GM21825 (cell line): ENCODE data around the gene BDP1.
"Not testable (repeated sequence)": the region's sequence is repeated elsewhere in the genome, so short reads cannot be mapped to it uniquely, and the experiment has no call there.

Experiments used
- ATAC-seq: cut with Tn5 transposase; IDR thresholded peaks from one replicate; pipeline ENCODE4 v1.9.1; 2021; ENCODE audit warnings: mild to moderate bottlenecking, moderate library complexity; ENCODE audit not compliant: unreplicated experiment

Gene BDP1, protein sequence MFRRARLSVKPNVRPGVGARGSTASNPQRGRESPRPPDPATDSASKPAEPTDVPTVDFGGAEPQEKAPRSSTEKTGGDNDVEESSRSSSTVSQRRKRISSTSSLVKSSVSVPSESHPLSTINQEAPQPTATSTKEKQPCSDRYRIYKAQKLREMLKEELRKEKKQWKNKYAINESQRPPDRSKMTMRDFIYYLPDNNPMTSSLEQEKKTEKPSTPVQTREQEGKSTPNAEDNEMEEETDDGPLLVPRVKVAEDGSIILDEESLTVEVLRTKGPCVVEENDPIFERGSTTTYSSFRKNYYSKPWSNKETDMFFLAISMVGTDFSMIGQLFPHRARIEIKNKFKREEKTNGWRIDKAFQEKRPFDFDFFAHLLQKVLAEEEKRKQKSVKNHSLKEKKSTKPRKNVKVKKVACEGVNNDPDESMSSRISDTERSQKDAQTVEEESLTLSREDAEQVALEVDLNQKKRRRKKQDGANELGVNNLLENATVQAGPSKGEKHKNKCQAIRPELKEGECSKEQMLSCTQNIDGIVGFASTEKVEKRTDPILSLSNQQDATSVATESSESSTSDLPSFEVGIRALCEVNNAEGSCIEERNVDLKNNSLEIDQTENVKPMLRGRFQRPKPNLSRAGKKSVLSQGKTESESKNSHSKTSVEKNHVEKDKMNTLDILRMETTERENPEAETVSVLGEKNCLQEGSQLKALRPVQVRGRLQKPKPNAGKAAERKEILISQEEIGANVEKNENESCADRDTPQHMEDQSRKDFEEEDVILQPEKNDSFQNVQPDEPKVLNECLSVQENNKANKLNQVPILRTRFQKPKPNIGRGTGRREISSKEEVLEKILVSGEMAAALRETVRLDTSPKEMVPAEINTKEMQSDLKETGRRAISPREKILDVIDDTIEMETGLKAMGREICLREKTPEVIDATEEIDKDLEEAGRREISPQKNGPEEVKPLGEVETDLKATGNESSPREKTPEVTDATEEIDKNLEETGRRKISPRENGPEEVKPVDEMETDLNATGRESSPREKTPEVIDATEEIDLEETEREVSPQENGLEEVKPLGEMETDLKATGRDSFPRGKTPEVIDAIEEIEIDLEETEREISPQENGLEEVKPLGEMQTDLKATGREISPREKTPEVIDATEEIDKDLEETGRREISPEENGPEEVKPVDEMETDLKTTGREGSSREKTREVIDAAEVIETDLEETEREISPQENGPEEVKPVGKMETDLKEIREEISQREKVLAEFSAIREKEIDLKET (N-terminal part only)

DNA sequence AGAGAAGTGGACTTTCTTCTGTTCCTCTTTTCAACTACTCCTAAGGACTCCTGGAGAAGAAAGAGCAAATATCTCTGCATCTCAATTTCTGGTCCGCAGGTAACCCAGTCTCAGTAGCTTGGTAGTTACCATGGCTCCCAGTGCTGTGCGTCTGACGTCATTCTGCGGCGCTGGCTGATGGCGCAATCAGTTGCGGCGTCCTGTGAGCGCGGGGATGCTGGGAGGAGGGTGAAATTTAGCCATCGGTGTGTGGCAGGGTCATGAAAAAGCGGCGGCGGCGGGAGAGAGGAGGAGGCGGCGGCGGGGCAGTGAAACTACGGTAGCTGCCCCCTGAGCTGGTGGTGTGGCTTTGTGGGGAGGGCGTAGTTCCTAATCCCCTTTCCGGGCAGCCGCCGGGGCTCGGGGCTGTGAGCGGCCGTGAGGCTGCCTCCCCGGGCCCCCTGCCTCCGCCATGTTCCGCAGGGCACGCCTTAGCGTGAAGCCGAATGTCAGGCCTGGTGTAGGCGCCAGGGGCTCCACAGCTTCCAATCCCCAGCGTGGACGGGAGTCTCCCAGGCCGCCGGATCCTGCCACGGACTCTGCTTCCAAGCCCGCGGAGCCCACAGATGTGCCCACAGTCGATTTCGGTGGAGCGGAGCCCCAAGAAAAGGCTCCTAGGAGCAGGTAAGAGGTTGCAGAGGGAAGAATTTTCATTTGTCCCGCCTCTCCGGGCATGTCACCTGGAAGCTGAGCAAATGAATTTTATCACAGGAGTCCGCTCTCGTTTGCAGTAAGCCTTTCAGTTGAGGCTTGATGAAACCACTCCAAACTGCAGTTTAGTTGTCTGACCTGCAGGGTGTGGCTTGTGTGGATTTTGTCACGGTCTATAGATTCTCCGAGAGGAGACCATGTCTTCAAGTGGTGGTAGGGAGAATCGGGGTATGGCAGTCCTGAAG is at the start of gene BDP1:
BDP1 (plus strand) TSS at position 225 of the 935 bp plus-strand sequence; CDS start at position 452, 227 bp downstream.
- peak; percentile 90 for ATAC-seq

DNA sequence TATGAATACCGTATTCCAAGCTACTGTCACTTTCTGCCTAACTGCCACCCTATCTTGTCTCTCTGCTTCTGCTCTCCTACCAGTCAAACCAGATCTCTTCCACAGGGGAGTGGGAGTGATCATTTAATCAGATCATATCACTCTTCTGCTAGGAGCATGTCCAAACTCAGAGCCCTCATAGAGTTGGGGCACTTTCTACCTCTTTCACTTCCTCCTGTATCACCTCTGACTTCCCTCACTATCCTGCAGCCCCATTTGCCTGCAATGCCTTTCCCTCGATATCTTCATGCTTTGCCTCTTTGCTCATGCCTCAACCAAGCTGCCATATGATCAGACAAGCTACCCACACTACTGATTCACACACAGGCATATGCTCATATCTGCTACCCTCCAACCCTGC is 45.4 kb upstream of the BDP1 start:
- ATAC-seq, result not testable (repeated sequence)

DNA sequence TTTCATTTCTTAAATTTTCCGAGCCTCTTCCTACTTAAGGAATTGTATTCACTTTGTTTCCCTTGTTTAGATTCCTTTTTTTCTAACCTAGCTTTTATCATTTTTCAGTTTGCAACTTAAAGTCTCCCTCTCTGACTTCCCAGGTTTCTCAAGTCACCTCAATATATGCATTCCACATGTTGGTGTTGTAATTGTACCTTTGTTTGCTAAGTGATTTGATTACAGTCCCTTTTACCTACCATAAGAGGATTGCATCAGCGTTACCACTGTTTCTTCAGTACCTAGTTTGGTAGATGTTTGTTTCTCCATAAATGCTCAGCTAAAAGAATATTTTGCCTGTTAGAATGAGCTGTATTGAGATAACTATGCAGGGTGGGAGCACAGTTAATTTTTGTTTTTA is 39.8 kb upstream of the BDP1 start:
- not testable (repeated sequence) for ATAC-seq

DNA sequence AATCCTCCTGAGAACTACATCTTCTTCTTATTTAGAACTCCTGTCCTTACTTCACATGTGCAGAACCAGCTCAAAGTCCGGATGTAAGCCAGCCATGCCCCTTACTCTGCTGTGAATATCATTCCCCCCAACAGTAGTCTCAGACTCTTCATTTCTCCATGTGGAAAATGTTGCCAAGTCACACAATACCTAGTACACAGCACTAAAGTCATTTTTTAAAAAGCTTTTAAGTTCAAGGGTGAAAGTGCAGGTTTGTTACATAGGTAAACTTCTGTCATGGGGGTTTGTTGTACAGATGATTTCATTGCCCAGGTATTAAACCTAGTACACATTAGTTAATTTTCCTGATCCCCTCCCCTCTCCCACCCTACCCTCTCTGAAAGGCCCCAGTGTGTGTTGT is 37.4 kb upstream of the BDP1 start:
- not testable (repeated sequence) for ATAC-seq

DNA sequence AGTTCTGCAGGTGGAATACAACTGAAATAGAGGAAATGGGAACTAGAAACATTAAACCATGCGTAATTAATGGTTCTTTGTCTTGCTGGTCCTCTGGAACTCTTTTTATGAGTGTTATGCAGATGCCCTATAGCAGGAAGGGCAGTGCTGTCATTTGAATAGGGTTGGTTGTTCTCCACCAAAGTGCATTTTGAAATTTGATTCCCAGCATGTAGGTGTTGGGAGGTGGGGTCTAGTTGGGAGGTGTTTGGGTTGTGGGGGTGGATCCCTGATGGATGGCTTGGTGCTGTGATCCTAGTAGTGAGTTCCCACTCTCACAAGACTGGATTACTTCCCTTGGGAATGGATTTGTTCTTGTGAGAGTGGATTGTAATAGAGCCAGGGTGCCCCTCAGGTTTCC is 34.2 kb upstream of the BDP1 start:
- ATAC-seq, result not testable (repeated sequence)

DNA sequence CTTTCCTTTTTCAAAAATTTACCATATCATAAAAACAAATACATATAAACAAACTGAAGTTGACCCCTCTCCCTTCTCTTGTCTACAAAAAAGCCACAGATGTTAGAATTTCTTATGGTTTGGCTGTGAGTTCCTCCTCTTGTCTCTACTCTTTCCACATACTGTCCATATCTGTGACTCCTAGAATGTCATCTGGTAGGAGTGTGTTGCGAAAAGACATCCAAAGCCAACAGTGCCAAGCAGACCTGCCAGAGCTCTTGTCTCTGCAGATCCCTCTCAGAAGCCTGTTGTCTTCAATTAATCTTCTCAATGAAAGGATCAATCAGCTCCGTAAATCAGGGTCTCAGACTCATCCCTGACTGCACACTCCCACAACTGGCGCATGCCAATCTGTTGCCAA is 31.6 kb upstream of the BDP1 start:
- ATAC-seq, result not testable (repeated sequence)

DNA sequence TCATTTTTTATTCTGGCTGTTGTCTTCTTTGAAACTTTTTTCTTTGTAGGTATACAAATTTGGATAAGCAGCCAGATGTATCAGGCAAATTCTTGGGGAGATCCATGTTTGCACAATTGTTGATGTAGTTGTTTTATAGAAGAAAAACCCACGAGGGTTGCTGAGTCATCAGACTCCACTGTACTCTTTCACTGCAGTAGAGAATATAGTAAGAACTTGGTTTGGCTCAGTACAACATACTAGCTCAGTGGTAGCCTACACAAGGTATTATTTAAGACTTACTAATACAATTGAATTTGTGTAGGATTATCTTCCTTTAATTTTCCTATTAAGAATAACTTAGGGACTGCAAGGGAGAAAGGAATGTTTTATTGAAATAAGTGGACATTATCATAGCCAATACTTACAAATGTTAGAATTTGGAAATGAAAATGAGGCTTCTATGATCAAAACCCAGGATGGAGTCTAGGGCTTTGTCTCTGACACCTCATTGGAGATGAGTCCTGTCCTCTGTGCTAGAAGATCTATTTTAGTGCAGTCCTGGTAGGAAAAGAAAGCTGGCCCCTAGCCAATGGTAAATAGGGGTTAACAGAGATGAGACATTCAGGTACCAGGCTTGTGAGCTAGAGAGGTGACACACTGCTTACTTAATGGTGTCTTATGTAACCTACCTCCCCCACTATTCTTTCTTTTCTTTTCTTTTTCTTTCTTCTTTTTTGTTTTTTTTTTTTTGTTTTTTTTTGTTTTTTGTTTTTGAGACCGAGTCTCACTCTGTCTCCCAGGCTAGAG is 28.6 kb upstream of the BDP1 start:
- not testable (repeated sequence) for ATAC-seq

DNA sequence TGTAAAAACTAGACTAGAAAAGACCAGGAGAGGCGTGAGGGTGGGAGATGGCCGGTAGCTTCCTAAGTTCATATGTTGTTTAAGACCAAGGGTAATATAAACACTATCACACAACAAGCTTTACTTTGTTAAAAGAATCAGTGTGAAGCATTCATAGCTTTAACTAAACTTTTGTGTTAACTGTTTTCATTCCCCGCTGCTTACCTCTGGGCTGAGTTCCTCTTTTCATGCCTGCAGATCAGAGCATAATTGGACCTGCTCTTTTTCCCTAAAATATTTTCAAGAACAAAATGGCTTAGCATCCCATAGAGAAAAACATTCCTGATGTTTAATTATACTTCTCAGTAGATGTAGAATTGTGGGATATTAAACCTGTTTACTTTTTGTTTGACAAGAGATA is 23.0 kb upstream of the BDP1 start:
- ATAC-seq, result not testable (repeated sequence)

DNA sequence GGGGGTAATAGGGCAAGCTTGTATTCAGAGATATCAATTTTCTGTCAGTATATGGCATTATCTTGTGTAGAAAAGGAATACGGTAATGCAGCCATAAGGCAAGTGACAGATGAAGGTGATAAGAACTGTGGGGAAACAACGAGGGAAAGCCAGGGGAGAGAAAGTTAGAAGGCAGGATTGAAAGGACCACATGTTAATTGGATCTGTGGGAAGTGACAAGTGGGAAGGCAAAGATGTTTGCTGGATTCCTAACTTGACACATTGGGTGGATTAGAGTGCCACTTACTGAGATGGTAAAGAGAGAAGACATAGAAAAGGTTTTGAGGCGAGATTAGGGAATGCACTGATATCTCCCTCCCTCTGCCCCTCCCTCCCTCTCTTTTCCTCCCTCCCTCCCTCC is 20.6 kb upstream of the BDP1 start:
- not testable (repeated sequence) for ATAC-seq

DNA sequence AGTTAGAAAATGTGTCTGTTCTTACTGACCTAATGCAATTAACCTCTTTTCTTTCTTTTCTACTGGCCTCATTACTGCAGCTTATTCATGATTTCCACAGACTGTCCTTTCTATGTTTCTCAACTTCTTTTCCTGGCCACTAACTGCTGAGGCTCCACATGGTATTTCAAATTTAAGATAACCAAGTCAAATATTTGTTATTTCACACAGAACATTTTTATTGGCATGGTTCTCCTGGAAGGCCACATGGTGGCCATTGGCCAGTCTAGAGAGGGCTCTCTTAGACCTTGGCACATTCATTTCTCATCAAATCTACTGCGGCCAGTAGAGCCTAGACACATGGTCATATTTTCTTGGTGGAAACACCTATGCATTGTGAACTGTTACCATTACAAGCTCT is 13.9 kb upstream of the BDP1 start:
- not testable (repeated sequence) for ATAC-seq

DNA sequence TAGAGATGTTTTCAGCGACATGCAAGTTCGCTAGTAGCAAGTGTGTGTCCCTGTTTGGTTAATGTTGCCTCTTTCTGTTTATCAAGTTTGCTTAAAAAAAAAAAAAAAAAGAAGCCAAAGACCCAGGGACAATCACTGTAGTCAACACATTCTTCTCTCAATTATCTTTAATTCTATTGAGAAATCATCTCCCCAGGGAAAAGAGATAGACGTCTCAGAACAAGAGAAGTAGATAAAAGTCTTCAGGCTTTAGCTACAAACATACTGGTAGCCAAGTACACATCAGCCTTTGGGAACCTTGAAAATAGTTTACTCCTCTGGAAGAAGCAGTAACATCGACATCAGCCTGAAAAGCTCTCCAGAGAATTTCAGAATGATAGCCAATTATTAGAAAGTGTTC is 11.6 kb upstream of the BDP1 start:
- ATAC-seq, result not testable (repeated sequence)

DNA sequence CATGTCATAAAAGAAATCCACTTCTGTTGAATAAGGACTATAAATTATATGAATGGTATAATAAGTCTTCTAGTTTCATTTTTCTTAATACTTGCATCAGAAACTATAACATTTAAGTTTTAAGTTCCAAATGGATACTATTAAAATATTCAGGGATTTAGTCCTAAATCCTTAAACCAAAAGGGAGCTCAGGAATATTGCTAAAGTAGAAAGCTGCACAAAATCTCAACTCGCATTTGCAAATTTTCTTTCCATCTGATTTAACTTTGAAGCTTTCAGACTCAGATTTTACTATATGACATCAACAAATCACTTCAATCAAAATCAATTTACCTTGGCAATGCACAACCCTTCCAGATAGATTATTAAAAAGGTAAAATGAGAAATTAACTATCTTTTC is 10.4 kb upstream of the BDP1 start:
- not testable (repeated sequence) for ATAC-seq

DNA sequence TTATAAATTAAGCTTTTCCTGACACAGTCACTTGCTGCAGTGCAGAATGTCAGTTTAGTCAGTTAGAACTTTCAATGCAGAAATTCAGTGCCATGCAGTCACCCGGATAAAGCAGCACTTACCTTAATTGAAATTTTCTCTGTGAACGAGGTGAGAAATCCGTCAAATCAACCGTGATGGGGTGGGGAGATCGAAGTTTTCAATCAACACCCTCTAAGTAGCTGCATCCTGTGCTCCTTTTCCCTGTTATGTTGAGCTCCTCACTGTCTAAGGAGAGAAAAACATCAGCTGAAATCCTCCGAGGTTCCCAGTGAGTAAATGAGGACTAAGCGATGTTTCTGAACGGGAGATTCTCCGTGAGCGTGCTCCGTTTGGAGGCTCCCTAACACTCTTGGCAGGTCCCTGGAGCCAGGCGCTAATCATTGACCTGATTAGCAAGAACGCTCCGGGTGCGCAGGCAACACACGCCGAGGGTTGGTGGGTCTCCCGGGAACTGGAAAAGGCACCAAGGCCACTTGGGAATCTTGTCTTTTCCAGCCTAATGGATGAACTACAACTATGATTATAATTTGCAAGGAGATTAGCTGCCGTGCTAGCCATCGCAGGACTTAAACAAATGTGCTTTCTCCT is 9.8 kb upstream of the BDP1 start:
- ATAC-seq, result not testable (repeated sequence)

DNA sequence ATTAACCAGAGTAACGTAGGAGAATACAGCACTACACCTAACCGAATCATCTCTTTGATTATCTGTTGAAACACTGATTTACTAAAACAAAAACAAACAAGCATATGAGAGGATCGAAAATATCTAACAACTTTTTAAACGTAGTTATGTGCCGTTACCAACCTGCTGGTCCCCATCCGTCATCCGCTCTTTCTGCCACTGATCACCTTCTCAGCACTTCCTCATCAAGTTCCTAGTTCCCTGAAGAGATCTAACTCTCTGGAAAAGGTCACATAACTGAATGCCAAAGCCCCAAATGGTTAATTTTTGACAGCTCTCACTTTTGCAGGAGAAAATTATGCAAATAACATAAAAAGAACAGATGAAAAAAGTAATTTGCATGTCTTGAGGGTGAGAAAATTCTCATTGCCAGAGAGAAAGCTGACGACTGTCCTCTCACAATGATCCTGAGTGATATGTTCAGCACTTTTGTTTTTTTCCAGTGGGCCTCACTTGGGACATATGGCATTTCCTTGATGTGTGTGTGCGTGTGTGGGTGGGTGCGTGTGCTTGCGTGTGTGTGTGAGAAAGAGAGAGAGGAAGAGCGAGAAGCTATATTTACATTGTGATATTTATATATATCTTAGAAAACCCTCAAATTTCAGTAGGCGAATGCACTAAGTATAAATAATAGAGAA is 8.8 kb upstream of the BDP1 start:
- ATAC-seq, result not testable (repeated sequence)

DNA sequence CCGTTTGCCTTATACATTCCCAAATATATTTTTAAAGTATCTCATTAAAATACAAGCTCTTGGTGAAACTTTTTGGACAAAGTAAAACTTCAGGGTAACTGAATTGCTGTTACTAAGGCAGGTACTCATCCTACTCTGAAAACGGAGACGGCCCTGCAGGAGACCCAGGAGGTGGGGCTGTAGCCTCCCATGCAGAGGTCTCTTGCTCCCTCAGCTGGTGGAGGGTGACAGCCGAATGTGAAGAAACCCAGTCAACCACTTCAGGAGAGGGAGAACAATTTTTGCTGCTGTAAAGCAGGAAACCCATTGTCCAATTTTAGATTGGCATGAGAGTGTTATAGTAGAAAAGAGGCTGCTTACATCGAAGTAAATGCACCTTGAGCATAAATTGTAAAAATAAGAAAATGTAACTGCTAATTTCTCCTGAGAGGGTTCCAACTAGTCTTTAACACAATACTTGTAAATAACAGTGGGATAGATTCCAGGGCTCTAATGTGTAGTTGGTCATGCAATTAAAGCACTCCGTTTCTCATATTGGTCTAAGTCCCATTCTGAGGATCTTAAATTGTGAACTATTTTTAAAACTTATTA is 8.1 kb upstream of the BDP1 start:
- ATAC-seq, result peak; percentile 87

DNA sequence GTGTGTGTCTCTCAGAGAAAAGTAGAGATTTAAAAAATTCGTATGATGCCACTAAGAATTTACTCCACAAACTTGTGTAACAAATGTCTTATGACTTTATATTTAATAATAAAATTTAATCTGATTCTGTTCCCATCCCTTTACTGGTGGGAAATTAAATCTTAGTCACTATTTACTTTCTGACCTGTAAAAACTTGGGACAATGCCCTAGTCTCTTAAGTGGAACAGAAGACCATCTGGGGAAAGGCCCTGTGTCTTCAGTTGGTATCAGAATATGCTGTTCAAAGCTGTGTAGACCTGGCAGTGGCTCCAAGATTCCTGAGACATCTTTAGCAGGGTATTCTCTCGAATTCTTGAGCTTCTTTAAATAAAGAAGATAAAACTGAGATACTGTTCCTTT is 2.6 kb upstream of the BDP1 start:
- no peak for ATAC-seq

DNA sequence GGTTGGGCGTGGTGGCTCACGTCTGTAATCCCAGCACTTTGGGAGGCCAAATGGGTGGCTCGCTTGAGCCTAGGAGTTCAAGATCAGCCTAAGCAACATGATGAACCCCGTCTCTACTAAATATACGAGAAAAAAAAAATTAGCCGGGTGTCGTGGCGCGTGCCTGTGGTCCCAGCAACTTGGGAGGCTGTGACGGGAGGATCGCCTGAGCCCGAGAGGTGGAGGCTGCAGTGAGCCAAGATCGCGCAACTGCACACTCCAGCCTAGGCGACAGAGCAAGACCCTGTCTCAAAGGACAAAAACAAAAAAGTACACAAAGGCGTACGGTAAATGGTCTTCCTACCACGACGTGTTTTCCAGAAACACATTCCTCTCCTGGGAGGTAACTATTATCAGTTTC is 538 bp upstream of the BDP1 start:
- ATAC-seq, result no peak

DNA sequence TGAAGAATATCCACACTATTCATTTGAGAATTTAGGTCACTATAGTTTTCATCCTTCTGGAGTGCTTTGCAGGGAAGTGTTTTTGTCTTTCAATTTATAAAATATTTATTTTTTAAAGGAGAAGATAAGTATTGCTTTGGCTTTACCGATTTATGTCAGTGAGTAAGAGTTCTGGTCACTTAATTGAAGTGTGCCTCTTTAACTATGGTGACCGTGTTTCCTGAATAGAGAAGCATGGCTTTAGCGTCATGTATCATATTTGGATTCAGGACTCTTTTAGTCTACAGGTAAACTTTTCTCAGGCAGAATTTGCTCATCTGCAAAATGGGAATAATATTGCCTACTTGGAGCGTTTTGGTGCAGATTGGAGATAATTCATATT is 902 bp downstream of the BDP1 start:
- ATAC-seq, result peak; percentile 12
